Cerebellar cortex (tissue), 1 donor: ENCODE data around the gene SLC47A2.
"Not testable (repeated sequence)": the region's sequence is repeated elsewhere in the genome, so short reads cannot be mapped to it uniquely, and the experiment has no call there.

Experiments
- DNase-seq: peaks from one replicate; pipeline ENCODE4 v3.0.0-alpha.2; 2015; ENCODE audit warnings: low spot score

SLC47A2 gene

DNA sequence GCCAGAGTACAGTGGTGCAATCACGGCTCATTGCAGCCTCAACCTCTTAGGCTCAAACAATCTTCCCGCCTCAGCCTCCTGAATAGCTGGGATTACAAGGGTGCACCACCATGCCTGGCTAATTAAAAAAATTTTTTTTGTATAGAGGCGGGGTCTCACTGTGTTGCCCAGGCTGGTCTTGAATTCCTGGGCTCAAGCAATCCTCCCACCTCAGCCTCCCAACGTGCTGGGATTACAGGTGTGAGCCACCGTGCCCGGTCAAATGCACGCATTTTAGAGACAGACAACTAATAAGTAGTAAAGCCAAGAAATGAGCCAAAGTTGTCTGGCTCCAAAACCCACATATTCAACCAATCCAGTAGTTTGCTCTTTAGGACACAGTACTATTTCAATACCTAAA, 46.7 kb downstream of the SLC47A2 start:
- not testable (repeated sequence) for DNase-seq

DNA sequence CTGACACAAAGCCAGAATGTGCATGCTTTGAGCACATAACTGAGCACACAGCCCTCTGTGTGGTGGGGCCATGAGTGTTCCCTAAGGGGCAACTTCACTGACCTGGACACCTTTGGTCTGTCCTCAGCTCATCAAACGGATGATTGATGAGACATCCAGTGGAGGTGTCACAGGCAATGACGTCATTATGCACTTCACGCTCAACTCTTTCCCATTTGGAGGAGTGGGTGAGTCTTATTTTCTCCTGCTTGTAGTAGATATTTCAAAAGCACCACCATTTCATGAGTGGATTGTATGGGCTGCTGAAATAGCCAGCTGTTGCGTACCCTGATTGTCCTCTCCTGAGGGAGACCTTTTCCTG, 51.6 kb downstream of the SLC47A2 start:
- DNase-seq, result no peak

DNA sequence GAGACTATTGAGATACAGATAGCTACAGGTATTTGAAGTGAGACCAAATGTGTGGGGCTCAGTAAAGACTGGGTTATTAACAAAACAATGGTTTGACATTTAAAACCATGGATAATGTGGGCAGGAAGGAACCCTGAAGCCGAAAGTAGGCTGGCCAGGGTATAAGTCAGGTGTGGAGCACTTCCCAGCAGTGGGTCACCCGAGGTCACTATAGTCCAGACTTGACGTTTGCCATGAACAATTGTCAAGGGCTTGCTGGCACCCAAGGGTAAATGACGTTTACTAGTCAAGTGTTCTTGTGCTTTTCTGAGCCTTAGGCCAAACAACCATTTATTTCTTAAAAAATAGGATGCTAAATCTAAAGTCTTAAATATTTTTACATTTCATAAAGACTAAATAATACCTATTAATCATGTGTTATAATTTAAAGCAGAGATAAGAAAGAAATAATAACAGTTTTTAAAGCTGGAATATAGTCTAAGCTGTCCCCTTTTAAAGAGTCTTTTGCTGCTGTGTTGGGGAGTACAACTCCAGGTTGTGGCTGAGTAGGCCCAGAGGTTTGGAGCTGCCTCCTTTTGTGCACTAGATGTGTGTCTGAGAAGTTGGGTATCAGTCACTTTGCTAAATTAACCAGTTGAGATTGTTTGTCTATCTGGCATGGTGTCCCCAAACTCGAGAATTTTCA, 52.1 kb downstream of the SLC47A2 start:
- DNase-seq, result no peak

DNA sequence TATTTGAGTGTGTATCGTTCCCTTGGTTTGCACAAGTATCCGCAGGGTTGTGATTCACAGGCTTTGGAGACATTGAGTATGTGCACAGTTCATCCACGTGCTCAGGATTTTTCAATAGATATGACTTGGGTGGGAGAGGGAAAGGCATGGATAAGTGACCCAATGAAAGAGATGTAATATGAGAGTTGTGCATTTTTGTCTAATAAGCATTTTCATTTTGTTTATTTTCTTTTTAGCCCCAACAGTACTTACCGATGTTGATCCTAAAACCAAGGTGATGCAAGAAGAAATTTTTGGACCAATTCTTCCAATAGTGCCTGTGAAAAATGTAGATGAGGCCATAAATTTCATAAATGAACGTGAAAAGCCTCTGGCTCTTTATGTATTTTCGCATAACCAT, 53.3 kb downstream of the SLC47A2 start:
- no peak for DNase-seq

DNA sequence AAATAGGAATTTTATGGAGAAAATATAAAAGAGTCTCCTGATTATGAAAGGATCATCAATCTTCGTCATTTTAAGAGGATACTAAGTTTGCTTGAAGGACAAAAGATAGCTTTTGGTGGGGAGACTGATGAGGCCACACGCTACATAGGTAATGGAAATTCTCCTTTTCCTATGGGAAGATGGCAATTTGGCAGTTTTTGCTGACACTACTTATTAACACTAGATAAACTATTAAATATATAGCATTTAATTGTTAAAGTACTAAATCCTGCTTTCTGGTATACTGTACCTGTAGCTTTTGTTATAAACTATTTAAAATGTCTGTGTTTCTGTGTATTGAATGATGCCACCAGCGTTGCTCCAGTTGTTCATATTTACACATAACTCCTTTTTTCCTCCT, 55.3 kb downstream of the SLC47A2 start:
- DNase-seq, result no peak

DNA sequence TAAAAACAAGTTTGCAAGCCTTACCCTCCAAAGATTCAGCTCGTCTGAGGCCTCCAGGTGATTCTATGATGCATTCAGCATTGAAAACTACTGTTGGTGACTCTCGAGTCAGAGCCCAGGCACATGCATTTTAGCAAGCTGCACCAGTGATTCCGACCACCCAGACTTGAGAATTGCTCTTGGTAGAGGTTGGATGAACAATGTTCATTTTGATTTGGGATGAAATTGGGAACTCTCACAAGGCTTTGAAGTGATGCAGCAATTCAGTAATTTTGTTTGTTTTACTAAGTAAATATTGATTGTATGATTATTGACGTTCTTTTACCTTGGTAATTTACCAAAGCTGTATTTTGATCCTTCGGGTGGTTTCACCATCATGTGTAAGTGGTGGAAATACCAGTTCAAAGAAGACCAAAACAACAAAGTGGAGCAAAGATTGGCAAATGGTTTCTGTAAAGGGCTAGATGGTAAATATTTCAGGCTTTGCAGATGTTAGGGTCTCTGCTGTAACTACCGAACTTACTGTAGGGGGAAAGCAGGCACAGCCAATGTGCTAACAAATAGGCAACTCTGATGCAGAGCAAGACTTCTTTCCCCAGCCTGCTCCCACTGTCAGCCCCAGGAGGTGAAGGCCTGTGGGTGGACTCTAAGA, 56.0 kb downstream of the SLC47A2 start:
- no peak for DNase-seq

DNA sequence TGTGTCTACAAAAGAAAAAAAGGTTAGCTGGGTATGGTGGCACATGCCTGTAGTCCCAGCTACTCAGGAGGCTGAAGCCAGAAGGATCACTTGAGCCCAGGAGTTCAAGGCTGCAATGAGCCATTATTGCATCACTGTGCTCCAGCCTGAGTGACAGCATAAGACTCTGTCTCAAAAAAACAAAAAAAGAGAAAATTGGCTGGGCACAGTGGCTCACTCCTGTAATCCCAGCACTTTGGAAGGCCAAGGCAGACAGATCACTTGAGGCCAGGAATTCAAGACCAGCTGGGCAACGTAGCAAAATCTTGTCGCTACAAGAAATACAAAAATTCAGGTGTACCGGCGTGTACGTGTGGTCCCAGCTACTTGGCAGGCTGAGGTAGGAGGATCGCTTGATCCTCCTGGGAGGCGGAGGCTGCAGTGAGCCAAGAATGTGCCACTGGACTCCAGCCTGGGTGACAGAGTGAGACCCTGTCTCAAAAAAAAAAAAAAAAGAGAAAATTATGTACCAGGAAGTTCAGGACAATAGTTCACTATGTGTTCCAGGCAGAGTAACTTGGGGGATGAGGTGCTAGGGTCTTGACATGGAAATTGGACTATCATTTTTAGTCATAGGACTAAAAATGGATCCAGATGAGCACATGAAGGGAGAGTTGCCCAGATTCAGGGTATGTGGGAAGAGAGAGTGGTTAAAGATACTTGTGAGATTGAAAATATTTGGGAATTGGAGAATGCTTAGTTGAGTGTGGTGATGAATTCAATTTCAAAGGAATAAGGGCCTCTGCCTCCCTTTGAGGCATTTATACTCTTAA, 56.8 kb downstream of the SLC47A2 start:
- no peak for DNase-seq

DNA sequence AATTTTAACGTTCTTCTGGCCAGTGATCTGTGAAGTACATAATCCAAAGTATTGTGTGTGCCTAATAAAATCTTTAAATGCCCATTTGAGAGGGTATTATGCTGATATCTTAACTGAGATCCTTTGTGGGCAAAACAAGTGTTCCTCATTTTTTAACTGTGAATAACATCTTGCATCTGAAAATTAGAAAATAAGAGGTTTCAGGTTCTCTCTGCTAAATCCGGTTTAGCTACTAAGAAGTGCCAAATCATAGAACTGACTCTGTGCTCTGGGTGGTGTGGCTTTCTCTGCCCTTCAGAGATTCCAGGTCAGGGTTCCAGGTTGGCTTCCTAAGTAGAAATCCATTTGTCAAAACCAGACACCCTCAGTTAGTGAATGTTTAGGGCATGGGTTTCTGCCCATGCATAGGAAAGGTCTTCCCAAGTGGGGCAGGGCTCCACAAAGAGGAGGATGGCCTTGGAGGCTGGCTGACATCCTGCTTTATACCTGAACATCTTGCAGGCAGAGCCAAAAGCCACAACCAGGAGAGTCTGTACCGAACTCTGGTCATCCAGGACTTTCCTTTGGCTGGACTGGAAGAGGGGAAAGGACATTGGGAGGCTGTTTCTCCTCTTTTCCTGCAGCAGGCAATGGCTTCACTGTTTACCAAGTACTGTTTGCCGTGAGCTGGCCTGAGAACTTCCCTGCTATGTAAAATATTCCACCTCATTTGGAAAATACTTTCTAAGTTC, 59.4 kb downstream of the SLC47A2 start:
- DNase-seq, result no peak

DNA sequence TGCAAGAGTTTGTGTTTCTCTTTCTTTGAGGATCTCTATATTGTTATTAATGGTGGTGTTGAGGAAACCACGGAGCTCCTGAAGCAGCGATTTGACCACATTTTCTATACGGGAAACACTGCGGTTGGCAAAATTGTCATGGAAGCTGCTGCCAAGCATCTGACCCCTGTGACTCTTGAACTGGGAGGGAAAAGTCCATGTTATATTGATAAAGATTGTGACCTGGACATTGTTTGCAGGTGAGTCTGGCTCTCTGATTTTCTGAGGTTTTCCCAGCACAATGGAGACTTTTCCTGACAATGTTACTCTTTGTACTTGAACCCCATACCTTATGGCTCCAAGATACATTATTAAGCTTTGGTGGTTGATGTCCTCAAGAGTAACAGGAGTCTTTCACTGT, 60.0 kb downstream of the SLC47A2 start:
- DNase-seq, result no peak

DNA sequence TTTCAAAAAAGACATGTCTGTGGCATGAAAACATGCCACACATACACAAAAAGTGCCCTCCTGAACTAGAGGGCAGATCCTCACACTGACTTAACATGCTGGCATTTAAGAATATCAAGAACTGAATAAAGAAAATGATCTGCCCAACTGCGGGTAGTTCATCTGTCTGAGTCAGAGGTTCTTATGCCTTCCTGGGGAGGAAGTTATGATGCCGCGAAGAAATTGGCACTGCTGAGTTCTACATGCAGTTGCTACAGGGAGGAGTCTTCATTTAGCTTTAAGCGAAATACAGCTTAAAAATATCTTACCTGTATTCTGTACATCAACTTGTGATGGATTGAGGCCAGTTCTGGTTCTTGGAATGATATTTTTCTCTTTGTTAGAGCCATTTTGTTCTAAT, 61.5 kb downstream of the SLC47A2 start:
- DNase-seq, result no peak

DNA sequence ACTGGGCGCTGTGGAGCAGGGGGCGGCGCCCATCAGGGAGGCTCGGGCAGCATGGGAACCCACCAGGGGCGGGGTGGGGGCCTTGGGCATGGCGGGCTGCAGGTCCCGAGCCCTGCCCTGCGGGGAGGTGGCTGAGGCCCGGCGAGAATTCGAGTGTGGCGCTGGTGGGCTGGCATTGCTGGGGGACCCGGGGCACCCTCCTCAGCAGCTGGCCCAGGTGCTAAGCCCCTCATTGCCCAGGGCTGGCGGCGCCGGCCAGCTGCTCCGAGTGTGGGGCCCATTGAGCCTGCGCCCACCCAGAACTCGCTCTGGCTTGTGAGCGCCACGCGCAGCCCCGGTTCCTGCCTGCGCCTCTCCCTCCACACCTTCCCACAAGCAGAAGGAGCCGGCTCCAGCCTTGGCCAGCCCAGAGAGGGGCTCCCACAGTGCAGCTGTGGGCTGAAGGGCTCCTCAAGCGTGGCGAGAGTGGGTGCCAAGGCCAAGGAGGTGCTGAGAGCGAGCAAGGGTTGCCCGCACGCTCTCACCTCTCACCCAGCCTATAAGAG, 62.0 kb downstream of the SLC47A2 start:
- no peak for DNase-seq

DNA sequence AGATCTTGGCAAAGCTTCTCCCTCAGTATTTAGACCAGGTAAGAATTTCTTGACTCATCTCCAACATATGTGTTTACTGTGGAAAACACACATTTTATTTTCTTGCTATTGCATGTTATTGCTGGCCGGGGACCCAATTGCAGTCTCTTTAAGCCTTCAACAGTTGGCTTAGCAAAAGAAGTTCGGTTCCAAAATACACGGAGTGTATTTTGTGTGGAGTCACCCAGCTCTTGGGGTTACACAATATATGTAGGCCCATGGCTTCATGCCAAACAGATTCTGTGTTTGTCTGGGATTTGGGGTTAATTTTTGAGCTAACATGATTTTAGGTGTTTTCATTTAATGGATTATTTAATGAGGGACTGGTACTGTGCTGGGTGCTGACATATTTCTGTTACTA, 63.8 kb downstream of the SLC47A2 start:
- no peak for DNase-seq

DNA sequence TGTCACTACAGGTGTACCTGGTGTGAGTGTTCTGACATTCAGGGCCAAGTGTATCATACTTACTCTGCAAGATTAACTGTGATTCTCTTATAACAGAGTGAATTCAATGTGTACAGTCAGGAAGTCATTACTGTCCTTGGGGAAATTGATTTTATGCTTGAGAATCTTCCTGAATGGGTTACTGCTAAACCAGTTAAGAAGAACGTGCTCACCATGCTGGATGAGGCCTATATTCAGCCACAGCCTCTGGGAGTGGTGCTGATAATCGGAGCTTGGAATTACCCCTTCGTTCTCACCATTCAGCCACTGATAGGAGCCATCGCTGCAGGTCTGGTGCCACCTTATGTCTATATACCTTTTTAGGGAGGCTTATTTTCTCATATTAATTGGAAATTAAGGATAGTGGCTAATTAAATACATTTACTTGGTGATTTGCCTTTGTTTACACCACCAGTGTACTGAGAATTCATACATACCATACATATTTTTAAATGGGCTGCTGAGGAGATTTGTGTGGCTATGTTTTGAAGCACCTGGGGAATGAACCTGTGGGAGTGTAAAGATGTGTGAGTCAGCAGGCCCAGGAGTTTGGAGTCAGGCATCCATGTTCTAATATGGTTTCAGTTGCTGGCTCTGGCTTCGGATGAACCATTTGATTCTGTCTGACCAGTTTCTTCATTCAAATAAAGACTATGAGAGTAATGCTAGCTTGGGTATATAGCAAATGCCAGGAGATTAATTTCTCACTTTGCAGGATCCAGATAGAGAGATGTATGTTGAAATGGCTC, 64.7 kb downstream of the SLC47A2 start:
- no peak for DNase-seq

DNA sequence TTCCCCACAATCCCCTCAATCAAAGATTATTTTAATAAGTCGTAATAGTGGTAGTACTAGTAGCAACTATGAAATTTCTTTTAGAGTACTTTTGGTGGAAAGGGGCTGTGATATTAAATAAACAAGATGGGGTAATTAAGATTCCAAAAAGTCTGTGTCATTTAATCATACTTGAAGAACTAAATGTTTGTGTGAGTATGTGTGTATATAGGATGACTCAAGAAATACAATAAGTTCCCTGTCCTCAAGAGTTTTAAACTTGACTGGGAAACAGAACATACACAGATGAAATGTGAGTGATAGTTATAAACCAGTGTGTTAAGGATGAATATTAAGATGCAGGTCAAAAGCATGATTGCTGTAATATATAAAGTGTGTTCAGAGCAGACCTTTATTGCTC, 65.6 kb downstream of the SLC47A2 start:
- no peak for DNase-seq

DNA sequence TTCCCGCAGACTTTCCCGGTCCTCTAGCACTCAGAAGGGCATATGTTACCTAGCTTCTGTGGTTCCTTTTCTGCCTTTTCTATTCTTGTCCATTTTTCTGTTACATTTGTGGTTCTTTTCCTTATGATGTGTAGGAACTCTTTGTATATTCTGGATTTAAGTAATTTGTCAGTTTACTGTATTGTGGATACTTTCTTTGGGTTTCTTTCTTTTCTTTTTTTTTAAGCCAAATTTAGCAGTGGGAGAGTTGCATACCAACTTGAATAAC, 67.2 kb downstream of the SLC47A2 start:
- no peak for DNase-seq

DNA sequence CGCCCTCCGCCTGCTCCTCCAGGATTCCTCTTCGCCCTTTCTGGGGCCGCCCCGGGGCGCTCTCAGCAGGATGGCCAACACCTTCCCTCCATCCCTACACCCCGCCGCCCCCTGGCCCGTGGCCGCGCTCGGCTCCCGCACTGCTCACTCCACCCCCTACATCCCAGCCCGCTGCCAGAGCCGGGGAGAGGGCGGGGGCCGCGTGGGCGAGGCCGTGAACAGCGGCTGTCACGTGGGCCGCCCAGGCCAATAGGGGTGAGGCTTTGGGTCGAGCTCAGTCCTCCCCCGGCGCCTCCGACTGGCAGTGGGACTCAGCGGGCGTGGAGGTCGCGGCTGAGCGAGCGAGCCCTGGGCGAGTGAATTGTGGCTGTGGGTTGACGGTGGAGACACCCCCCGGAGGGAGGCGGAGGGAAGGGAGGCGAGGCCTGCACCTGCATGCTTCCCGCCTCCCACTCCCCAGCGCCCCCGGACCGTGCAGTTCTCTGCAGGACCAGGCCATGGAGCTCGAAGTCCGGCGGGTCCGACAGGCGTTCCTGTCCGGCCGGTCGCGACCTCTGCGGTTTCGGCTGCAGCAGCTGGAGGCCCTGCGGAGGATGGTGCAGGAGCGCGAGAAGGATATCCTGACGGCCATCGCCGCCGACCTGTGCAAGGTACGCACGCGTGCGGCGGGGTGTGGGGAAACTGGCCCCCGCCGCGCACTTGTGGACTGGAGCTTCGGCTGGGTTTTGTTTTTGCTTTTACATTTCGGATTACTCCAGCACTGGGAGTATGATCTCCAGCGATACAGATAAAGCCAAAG, 67.7 kb downstream of the SLC47A2 start, which contains the start of gene ALDH3A2:
TSS of gene ALDH3A2 (plus strand) at position 277 of the 799 bp plus-strand sequence. CDS start at position 498, 221 bp downstream.
- DNase-seq, result peak; percentile 96

DNA sequence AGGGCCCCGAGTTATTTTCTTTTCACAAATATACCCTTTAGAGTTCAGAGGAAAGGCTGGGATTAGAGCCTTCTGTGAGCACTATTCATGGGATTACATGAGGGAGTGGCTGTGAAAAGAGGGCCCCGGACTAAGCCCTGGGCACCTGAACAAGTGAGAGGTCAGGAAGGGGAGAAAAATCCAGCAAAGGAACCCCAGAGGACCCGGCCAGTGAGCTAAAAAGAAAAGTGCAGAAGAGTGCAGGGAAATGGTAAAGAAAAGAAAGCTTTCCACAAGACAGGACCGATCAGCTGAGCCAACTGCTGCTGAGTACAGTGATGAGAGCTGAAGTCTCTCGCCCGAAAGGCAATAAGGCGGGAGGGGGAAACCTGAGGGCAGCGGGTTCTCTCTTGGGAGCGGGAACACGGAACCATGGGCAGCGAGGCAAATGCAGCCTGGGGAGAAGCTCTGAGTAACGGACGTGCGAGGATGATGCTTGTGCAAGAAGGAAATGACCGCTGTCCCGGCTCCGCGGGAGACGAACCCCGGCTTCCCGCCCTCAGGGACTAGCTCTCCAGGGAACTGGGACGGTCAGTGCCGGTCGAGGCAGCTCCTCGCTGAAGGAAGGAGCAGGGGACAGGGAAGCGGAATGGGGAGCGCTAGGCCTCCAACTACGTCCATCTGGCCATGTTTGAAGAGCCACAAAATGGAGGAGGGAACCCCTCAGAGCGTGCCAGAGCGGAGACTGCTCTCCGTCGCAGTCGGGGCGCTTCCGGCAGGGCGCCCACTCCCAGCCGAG, 68.5 kb downstream of the SLC47A2 start:
- peak; percentile 80 for DNase-seq

DNA sequence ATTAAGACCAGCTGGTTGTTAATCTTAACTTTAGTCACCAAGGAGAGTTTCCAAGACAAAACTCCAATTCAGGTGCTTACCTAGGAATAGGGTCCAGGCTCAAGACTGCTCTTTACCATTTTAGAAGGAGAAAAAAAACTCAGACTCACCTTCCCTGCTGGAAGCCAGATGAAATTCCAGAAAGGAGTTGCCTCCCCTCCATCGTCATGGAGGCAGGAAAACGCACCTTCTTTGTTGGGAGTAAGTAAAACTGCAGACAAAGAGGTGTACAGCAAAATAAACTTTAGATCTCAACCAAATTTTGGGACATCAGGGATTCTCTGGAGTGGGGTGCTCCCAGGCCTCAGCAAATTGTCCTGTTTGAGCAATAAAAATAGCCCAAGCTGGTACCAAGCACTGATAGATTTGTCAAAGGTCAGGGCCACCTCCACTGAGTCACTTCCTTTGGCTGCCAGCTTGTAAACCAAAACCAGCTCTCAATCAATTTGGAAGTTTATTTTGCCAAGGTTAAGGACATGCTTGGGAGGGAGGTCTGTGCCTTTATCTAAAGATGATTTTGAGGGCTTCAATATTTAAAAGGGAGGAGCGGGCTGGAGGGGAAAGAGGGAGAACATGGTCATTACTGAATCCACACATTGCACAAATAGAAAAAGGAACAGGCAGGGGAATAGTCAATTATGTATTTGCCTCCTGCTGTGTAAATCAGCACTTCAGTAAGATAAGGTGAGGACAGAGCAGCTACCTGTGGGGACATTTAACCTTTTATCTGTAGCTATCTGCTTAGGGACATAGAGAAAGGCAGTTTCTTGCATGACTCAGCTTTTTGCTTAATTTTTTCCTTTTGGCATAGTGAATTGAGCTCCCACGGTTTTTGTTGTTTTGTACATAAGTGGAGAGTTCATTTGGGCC, 69.3 kb downstream of the SLC47A2 start:
- no peak for DNase-seq

DNA sequence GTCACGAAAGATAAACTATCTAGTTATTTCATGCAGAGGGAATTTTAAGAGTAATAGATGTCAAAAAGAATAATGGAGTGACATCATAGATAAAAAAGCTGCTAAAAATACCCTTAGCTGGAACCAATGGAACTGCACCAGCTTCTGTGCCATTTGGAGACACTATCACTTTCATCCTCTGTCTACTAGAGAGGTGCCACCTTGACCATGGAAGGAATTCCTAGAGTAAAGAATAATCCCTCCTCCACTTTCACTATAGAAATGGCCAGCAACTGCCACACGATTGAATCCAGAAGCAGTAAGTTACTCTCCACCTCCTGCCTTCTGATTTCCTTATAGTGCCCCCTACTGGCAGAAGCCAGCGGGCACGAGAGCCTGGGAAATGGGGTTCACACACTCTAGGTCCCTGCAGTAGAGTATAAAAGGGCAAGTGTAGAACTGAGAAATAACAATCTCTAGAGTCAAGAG, 70.6 kb downstream of the SLC47A2 start:
- peak; percentile 49 for DNase-seq
